SK-N-SH treated with all-trans-retinoic acid at 6 μM for 48 hours (cell line): ENCODE data around the gene ID4.

Source experiments
- CSRNP3 ChIP-seq: fragments of 250-450 bp; sonication (Bioruptor Pico); IDR thresholded peaks from 2 replicates; pipeline ENCODE4 v1.5.1; 2021; ENCODE audit warnings: mild to moderate bottlenecking, moderate library complexity
- ZC3H10 ChIP-seq: fragments of 250-450 bp; sonication (Bioruptor Pico); IDR thresholded peaks from 2 replicates; pipeline ENCODE4 v1.5.1; 2021; ENCODE audit warnings: mild to moderate bottlenecking, moderate library complexity

- no peak for TF ChIP-seq CSRNP3
- no peak for TF ChIP-seq ZC3H10 (CRISPR knock-in tag)
Measured at GRCh38 chr6:19824058-19824807, 12.9 kb upstream of the ID4 start.
